GM19372 (cell line): Measurements from ENCODE around the gene TRIM73.
A peak's percentile ranks its signal among the peaks of the same experiment; 100 is the strongest.
"Not testable (repeated sequence)": the region's sequence is repeated elsewhere in the genome, so short reads cannot be mapped to it uniquely, and the experiment has no call there.

Experiments
- ATAC-seq: cut with Tn5 transposase; IDR thresholded peaks from one replicate; pipeline ENCODE4 v1.9.1; 2021; ENCODE audit warnings: mild to moderate bottlenecking, low read depth, moderate library complexity; ENCODE audit not compliant: unreplicated experiment

TRIM73 gene

GRCh38 chr7:75395329-75395728, at the start of gene TRIM73:
TRIM73 (plus strand) TSS chr7:75395629; CDS start chr7:75398934, 3,305 bp downstream.
- not testable (repeated sequence) for ATAC-seq

GRCh38 chr7:75358671-75359541, 36.5 kb upstream of the TRIM73 start:
- peak; percentile 73 for ATAC-seq

GRCh38 chr7:75359542-75359848, 35.9 kb upstream of the TRIM73 start:
- peak; percentile 61 for ATAC-seq

- not testable (repeated sequence) for ATAC-seq
Observed at GRCh38 chr7:75364079-75364478, 31.4 kb upstream of the TRIM73 start.

GRCh38 chr7:75366643-75367042, 28.8 kb upstream of the TRIM73 start:
- ATAC-seq: not testable (repeated sequence)

- ATAC-seq: not testable (repeated sequence)
Observed at GRCh38 chr7:75367313-75367712, 28.1 kb upstream of the TRIM73 start.

GRCh38 chr7:75374144-75374518, 21.3 kb upstream of the TRIM73 start:
- ATAC-seq: not testable (repeated sequence)

- not testable (repeated sequence) for ATAC-seq
Observed at GRCh38 chr7:75374519-75375317, 20.7 kb upstream of the TRIM73 start.

- not testable (repeated sequence) for ATAC-seq
Observed at GRCh38 chr7:75393194-75393593, 2.2 kb upstream of the TRIM73 start.

GRCh38 chr7:75397865-75398264, 2.4 kb downstream of the TRIM73 start:
- not testable (repeated sequence) for ATAC-seq

GRCh38 chr7:75398771-75399700, 3.6 kb downstream of the TRIM73 start:
- ATAC-seq: not testable (repeated sequence)

GRCh38 chr7:75400575-75400974, 5.1 kb downstream of the TRIM73 start:
- not testable (repeated sequence) for ATAC-seq

GRCh38 chr7:75403455-75404443, 8.3 kb downstream of the TRIM73 start:
- not testable (repeated sequence) for ATAC-seq

- ATAC-seq: not testable (repeated sequence)
Observed at GRCh38 chr7:75404663-75405062, 9.2 kb downstream of the TRIM73 start.

GRCh38 chr7:75409880-75410822, 14.7 kb downstream of the TRIM73 start:
- peak; percentile 86 for ATAC-seq

- not testable (repeated sequence) for ATAC-seq
Observed at GRCh38 chr7:75410823-75411173, 15.4 kb downstream of the TRIM73 start.

GRCh38 chr7:75414204-75414603, 18.8 kb downstream of the TRIM73 start:
- ATAC-seq: not testable (repeated sequence)
